OCI-LY1 (cell line): ENCODE data around the gene GOSR2.

Experiments
- H2AFZ ChIP-seq: fragments of 200-600 bp; sonication (generic), shearing (Covaris generic); 2 replicates; pipeline ENCODE4 v1.6.0; 2014; ENCODE audit warnings: antibody characterized with exemption, mild to moderate bottlenecking, low read length
- H3F3A ChIP-seq: fragments of 200-600 bp; sonication (generic), shearing (Covaris generic); 2 replicates; pipeline ENCODE4 v1.6.0; 2014; ENCODE audit warnings: mild to moderate bottlenecking, antibody characterized with exemption, low read length, moderate library complexity; ENCODE audit not compliant: insufficient read depth
- H3K27ac ChIP-seq: fragments of 200-600 bp; sonication (generic); 2 replicates; pipeline ENCODE4 v1.5.1; 2014; ENCODE audit warnings: low read length, mixed run types, mild to moderate bottlenecking, low read depth; ENCODE audit not compliant: poor library complexity, severe bottlenecking
- H3K27me3 ChIP-seq: fragments of 200-600 bp; sonication (generic); 2 replicates; pipeline ENCODE4 v1.6.0; 2014; ENCODE audit warnings: antibody characterized with exemption, mild to moderate bottlenecking, low read length, moderate library complexity; ENCODE audit not compliant: insufficient read depth
- H3K36me3 ChIP-seq: fragments of 200-600 bp; sonication (generic); 2 replicates; pipeline ENCODE4 v1.6.1; 2014; ENCODE audit warnings: mild to moderate bottlenecking, antibody characterized with exemption, low read length, moderate library complexity, mixed read lengths; ENCODE audit not compliant: insufficient read depth
- H3K4me1 ChIP-seq: fragments of 200-600 bp; sonication (generic); 2 replicates; pipeline ENCODE4 v1.5.1; 2014; ENCODE audit warnings: mild to moderate bottlenecking, low read length, moderate library complexity; ENCODE audit not compliant: insufficient read depth, severe bottlenecking
- H3K4me2 ChIP-seq: fragments of 200-600 bp; sonication (generic), shearing (Covaris generic); 2 replicates; pipeline ENCODE4 v1.6.1; 2014; ENCODE audit warnings: low read length
- H3K4me3 ChIP-seq: fragments of 200-600 bp; sonication (generic); 2 replicates; pipeline ENCODE4 v1.5.1; 2014; ENCODE audit warnings: low read length, low read depth, mild to moderate bottlenecking, mixed read lengths; ENCODE audit not compliant: poor library complexity, severe bottlenecking
- H3K79me2 ChIP-seq: fragments of 200-600 bp; shearing (Covaris generic); 2 replicates; pipeline ENCODE4 v1.6.1; 2016; ENCODE audit warnings: mixed run types, low read length, mixed read lengths; ENCODE audit not compliant: insufficient read depth
- H3K9ac ChIP-seq: fragments of 200-600 bp; sonication (generic), shearing (Covaris generic); 2 replicates; pipeline ENCODE4 v1.6.1; 2014; ENCODE audit warnings: mild to moderate bottlenecking, low read length, mixed read lengths
- H3K9me2 ChIP-seq: fragments of 200-600 bp; sonication (generic), shearing (Covaris generic); 2 replicates; pipeline ENCODE4 v1.6.1; 2014; ENCODE audit warnings: low read depth, mild to moderate bottlenecking, low read length, mixed read lengths
- H3K9me3 ChIP-seq: fragments of 200-600 bp; shearing (Covaris generic); 2 replicates; pipeline ENCODE4 v1.6.1; 2014; ENCODE audit warnings: low read length, mixed read lengths
- H4K20me1 ChIP-seq: fragments of 200-600 bp; sonication (generic), shearing (Covaris generic); 2 replicates; pipeline ENCODE4 v1.6.0; 2016; ENCODE audit warnings: mild to moderate bottlenecking, low read length; ENCODE audit not compliant: insufficient read depth
- CTCF ChIP-seq: fragments of 200-600 bp; sonication (generic), shearing (Covaris generic); IDR thresholded peaks from 2 replicates; pipeline ENCODE4 v1.5.1; 2017; ENCODE audit warnings: mild to moderate bottlenecking, antibody characterized with exemption, low read length, moderate library complexity, mixed read lengths
- EZH2 ChIP-seq: fragments of 200-600 bp; sonication (generic), shearing (Covaris generic); IDR thresholded peaks from 2 replicates; pipeline ENCODE4 v1.8.0; 2017; ENCODE audit warnings: borderline replicate concordance, mixed run types, mild to moderate bottlenecking, antibody characterized with exemption, low read length, moderate library complexity, mixed read lengths

The GOSR2 gene

GRCh38 chr17:46885415-46886309 lies 37.3 kb upstream of the GOSR2 start:
- Histone ChIP-seq H3K27ac (no peak overlapping the region), H3K79me2 (no peaks in the 10 kb centered on the region), H3K9me2 (no peaks in the 10 kb centered on the region), H3F3A (no peaks in the 10 kb centered on the region), H3K4me3 (no peak overlapping the region), H3K9me3 (no peaks in the 10 kb centered on the region), H3K9ac (no peak overlapping the region), H3K4me2 (no peak overlapping the region), H2AFZ (no peak overlapping the region), H3K4me1 (no peaks in the 10 kb centered on the region), H3K27me3 (0 out of 2 replicates have a peak, but pooled peaks cover under 1% of the 10 kb centered on the region), H4K20me1 (no peaks in the 10 kb centered on the region), H3K36me3 (no peaks in the 10 kb centered on the region)
- TF ChIP-seq EZH2 (no peak), CTCF (no peak)

GRCh38 chr17:46886310-46886663 lies 36.7 kb upstream of the GOSR2 start:
- Histone ChIP-seq H3K27me3 (0 out of 2 replicates have a peak, but pooled peaks cover 4% of the 10 kb centered on the region), H3K27ac (no peak overlapping the region), H3K79me2 (no peaks in the 10 kb centered on the region), H3K4me3 (no peak overlapping the region), H2AFZ (no peak overlapping the region), H3K9ac (no peak overlapping the region), H3K9me2 (no peaks in the 10 kb centered on the region), H3K9me3 (no peaks in the 10 kb centered on the region), H3F3A (no peaks in the 10 kb centered on the region), H3K4me1 (no peaks in the 10 kb centered on the region), H3K36me3 (no peaks in the 10 kb centered on the region), H4K20me1 (no peaks in the 10 kb centered on the region), H3K4me2 (no peak overlapping the region)
- TF ChIP-seq CTCF = no peak
- TF ChIP-seq EZH2 = no peak

GRCh38 chr17:46887717-46888116 lies 35.2 kb upstream of the GOSR2 start:
- Histone ChIP-seq H2AFZ (no peak overlapping the region), H3K27me3 (0 out of 2 replicates have a peak, but pooled peaks cover 4% of the 10 kb centered on the region), H3K9ac (no peak overlapping the region), H3K36me3 (no peaks in the 10 kb centered on the region), H3K4me2 (no peak overlapping the region), H3K9me2 (no peaks in the 10 kb centered on the region), H3K4me1 (no peaks in the 10 kb centered on the region), H3K79me2 (no peaks in the 10 kb centered on the region), H3K4me3 (no peak overlapping the region), H4K20me1 (no peaks in the 10 kb centered on the region), H3K9me3 (no peaks in the 10 kb centered on the region), H3K27ac (no peak overlapping the region), H3F3A (no peaks in the 10 kb centered on the region)
- TF ChIP-seq CTCF (no peak), EZH2 (no peak)
